H1 (cell line): ENCODE measurements around the gene CALU. TPM values are rescaled to one million over a fixed set of nuclear protein-coding genes. Genes with fewer than 3 reads are reported as not detected.

Source experiments
- CTCF ChIA-PET: fragments of 300-600 bp; sonication (Branson Sonifier 250); formaldehyde crosslinking; loops from one replicate; lab custom pipeline; 2021; ENCODE audit not compliant: partially characterized antibody; lab: Charles Lee
- POLR2A ChIA-PET: fragments of 300-600 bp; sonication (Branson Sonifier 250); formaldehyde crosslinking; loops from one replicate; lab custom pipeline; 2021; ENCODE audit warnings: inconsistent platforms; ENCODE audit not compliant: partially characterized antibody; lab: Charles Lee
- DNase-seq, 2 experiments: peaks; one replicate each; pipeline versions ENCODE4 v3.0.0 to v3.0.0-alpha.2; 2010 to 2022; ENCODE audit warnings: low spot score in 2 of 2, low read depth in 1 of 2, mixed read lengths in 1 of 2
- FAIRE-seq: peaks from 2 replicates; lab custom pipeline; 2011; peaks lifted over from hg19 to GRCh38; lab: Jason Lieb, UNC
- H2AFZ ChIP-seq: 2 replicates; pipeline ENCODE4 v1.8.1; 2012; ENCODE audit warnings: low read length, inconsistent platforms
- H2AK5ac ChIP-seq: 2 replicates; pipeline ENCODE4 v1.6.1; 2013; ENCODE audit warnings: low read depth, low read length
- H2BK120ac ChIP-seq: replicated peaks from 2 replicates; pipeline ENCODE3; 2013; ENCODE audit warnings: low read depth, low read length, inconsistent platforms
- H2BK12ac ChIP-seq: 2 replicates; pipeline ENCODE4 v1.6.1; 2013; ENCODE audit warnings: low read depth, low read length
- H2BK15ac ChIP-seq: 2 replicates; pipeline ENCODE4 v1.6.1; 2013; ENCODE audit warnings: low read length
- H2BK20ac ChIP-seq: 2 replicates; pipeline ENCODE4 v1.6.1; 2013; ENCODE audit warnings: low read length
- H2BK5ac ChIP-seq: 2 replicates; pipeline ENCODE4 v1.6.1; 2013; ENCODE audit warnings: low read depth, low read length
- H3K14ac ChIP-seq: 2 replicates; pipeline ENCODE4 v1.6.1; 2013; ENCODE audit warnings: inconsistent platforms; ENCODE audit not compliant: insufficient read length
- H3K18ac ChIP-seq: 2 replicates; pipeline ENCODE4 v1.6.1; 2013; ENCODE audit warnings: low read length; ENCODE audit errors: extremely low read depth
- H3K23ac ChIP-seq: 2 replicates; pipeline ENCODE4 v1.6.1; 2013; ENCODE audit warnings: inconsistent platforms; ENCODE audit not compliant: insufficient read length
- H3K23me2 ChIP-seq: 2 replicates; pipeline ENCODE4 v1.6.1; 2013; ENCODE audit warnings: low read depth, low read length
- H3K27ac ChIP-seq: 2 replicates; pipeline ENCODE4 v1.6.1; 2011; ENCODE audit warnings: low read depth, low read length, inconsistent platforms
- H3K27me3 ChIP-seq, 4 experiments: replicated peaks in 1 of 4; 1 replicate in 1 of 4; 2 replicates in 3 of 4; pipeline versions ENCODE4 v1.6.1 to v1.8.1; 2011 to 2013; ENCODE audit warnings: low read length in 3 of 4, mild to moderate bottlenecking in 3 of 4, inconsistent platforms in 2 of 4, mixed read lengths in 2 of 4, moderate library complexity in 1 of 4; ENCODE audit not compliant: control insufficient read depth in 3 of 4, insufficient read depth in 3 of 4; ENCODE audit errors: extremely low read depth in 1 of 4
- H3K36me3 ChIP-seq, 4 experiments: 2 replicates each; pipeline versions ENCODE4 v1.6.1 to v1.8.1; 2011 to 2013; ENCODE audit warnings: mild to moderate bottlenecking in 4 of 4, low read length in 3 of 4, moderate library complexity in 2 of 4, control low read depth in 1 of 4, inconsistent platforms in 1 of 4; ENCODE audit not compliant: insufficient read depth in 4 of 4, control insufficient read depth in 2 of 4
- H3K4ac ChIP-seq: replicated peaks from 2 replicates; pipeline ENCODE3; 2013; ENCODE audit warnings: low read length, low read depth, mixed read lengths, inconsistent platforms; ENCODE audit not compliant: insufficient read length
- H3K4me1 ChIP-seq, 4 experiments: replicated peaks in 1 of 4; 1 replicate in 1 of 4; 2 replicates in 3 of 4; pipeline versions ENCODE4 v1.6.1 to v1.8.1; 2011 to 2013; ENCODE audit warnings: low read length in 3 of 4, inconsistent platforms in 2 of 4, mixed read lengths in 1 of 4; ENCODE audit not compliant: insufficient read depth in 4 of 4, control insufficient read depth in 3 of 4
- H3K4me2 ChIP-seq, 2 experiments: 2 replicates each; pipeline versions ENCODE4 v1.6.1 to v1.8.1; 2011 to 2013; ENCODE audit warnings: low read depth in 2 of 2, low read length in 2 of 2, control low read depth in 1 of 2, inconsistent platforms in 1 of 2, mild to moderate bottlenecking in 1 of 2; ENCODE audit not compliant: insufficient read depth in 1 of 2
- H3K4me3 ChIP-seq, 4 experiments: fragments of 200-600, 300-600 bp in 1 of 4; sonication (generic), shearing (Covaris generic), sonication (Bioruptor Twin) in 1 of 4; 2 replicates each; pipeline versions ENCODE4 v1.5.1 to v1.8.1; 2011 to 2016; ENCODE audit warnings: low read length in 4 of 4, low read depth in 3 of 4, control low read depth in 2 of 4, inconsistent platforms in 2 of 4, mild to moderate bottlenecking in 2 of 4, mixed read lengths in 1 of 4, moderate library complexity in 1 of 4; ENCODE audit not compliant: insufficient read depth in 2 of 4; ENCODE audit errors: extremely low read depth in 1 of 4
- H3K56ac ChIP-seq: replicated peaks from 2 replicates; pipeline ENCODE3; 2013; ENCODE audit warnings: low read depth, mild to moderate bottlenecking, mixed read lengths, low read length, inconsistent platforms; ENCODE audit not compliant: insufficient read length
- H3K79me1 ChIP-seq: 2 replicates; pipeline ENCODE4 v1.6.1; 2013; ENCODE audit warnings: low read depth, low read length, control low read depth
- H3K79me2 ChIP-seq, 2 experiments: 2 replicates each; pipeline versions ENCODE4 v1.6.1 to v1.8.1; 2012 to 2013; ENCODE audit warnings: low read length in 2 of 2, mild to moderate bottlenecking in 2 of 2, inconsistent platforms in 1 of 2; ENCODE audit not compliant: insufficient read depth in 2 of 2, control insufficient read depth in 1 of 2
- H3K9ac ChIP-seq, 4 experiments: replicated peaks in 1 of 4; 1 replicate in 1 of 4; 2 replicates in 3 of 4; pipeline versions ENCODE4 v1.6.1 to v1.8.1; 2011 to 2013; ENCODE audit warnings: low read depth in 3 of 4, low read length in 3 of 4, control low read depth in 2 of 4, mild to moderate bottlenecking in 2 of 4, moderate library complexity in 2 of 4, inconsistent platforms in 1 of 4; ENCODE audit errors: extremely low read depth in 1 of 4
- H3K9me3 ChIP-seq, 2 experiments: 2 replicates each; pipeline versions ENCODE4 v1.6.1 to v1.8.1; 2012 to 2013; ENCODE audit warnings: mild to moderate bottlenecking in 2 of 2, moderate library complexity in 2 of 2, control low read depth in 1 of 2, inconsistent platforms in 1 of 2, low read depth in 1 of 2, low read length in 1 of 2, mixed read lengths in 1 of 2; ENCODE audit not compliant: insufficient read depth in 2 of 2
- H4K20me1 ChIP-seq, 2 experiments: replicated peaks in 1 of 2; 2 replicates each; pipeline versions ENCODE3 to v1.8.1; 2011 to 2013; ENCODE audit warnings: inconsistent platforms in 2 of 2, low read length in 2 of 2, mild to moderate bottlenecking in 1 of 2; ENCODE audit not compliant: insufficient read depth in 2 of 2, control insufficient read depth in 1 of 2
- H4K5ac ChIP-seq: 2 replicates; pipeline ENCODE4 v1.6.1; 2013; ENCODE audit warnings: low read length, low read depth, mixed read lengths, inconsistent platforms; ENCODE audit not compliant: insufficient read length
- H4K8ac ChIP-seq: 2 replicates; pipeline ENCODE4 v1.8.0; 2013; ENCODE audit warnings: mild to moderate bottlenecking, moderate library complexity, low read length, inconsistent platforms; ENCODE audit not compliant: insufficient read depth; ENCODE audit errors: extremely low read depth
- H4K91ac ChIP-seq: replicated peaks from 2 replicates; pipeline ENCODE3; 2013; ENCODE audit warnings: low read length, mixed read lengths, inconsistent platforms; ENCODE audit not compliant: insufficient read length
- NRF1 ChIP-seq: IDR thresholded peaks from 2 replicates; pipeline ENCODE4 v1.6.1; 2011; ENCODE audit warnings: mild to moderate bottlenecking, low read depth, low read length, improper control_type of control experiment
- ZNF274 ChIP-seq: IDR thresholded peaks from 2 replicates; pipeline ENCODE4 v1.7.0; 2012; ENCODE audit warnings: low read length, borderline replicate concordance; ENCODE audit errors: extremely low read depth
- WGBS, 2 experiments: shearing (Covaris generic) in 1 of 2; methylation state at CpG; one replicate each; pipeline versions ENCODE4 v1.1.6 to v1.1.7; 2013 to 2015; ENCODE audit warnings: low lambda C conversion rate in 2 of 2, mixed read lengths in 2 of 2, inconsistent platforms in 1 of 2, low coverage in 1 of 2, missing lambda C conversion rate in 1 of 2; ENCODE audit not compliant: insufficient replicate concordance in 2 of 2, insufficient coverage in 1 of 2, insufficient read length in 1 of 2; ENCODE audit errors: extremely low coverage in 1 of 2, missing lambda C conversion rate in 1 of 2; 5-methylcytosine and 5-hydroxymethylcytosine counted together
- polyA plus RNA-seq, 7 experiments: library from polyadenylated mRNA; depleted of rRNA in 3 of 7; stranded (reverse) in 5 of 7; unstranded in 2 of 7; fragments of >200 nt in 5 of 7; fragments of 200-250 nt in 2 of 7; gene quantifications; 1 replicate in 5 of 7; 2 replicates in 1 of 7; 4 replicates in 1 of 7; pipeline versions ENCODE4 v1.2.1 to v1.2.3, GENCODE V29; 2011 to 2013; ENCODE audit warnings: missing spikeins in 2 of 7, mixed read lengths in 2 of 7
- total RNA-seq: library from RNA; stranded (reverse); fragmentation: NEBNext Ultra II Directional; extraction: Animal tissue kit (Norgen Biotek cat#: 25700); gene quantifications from 2 replicates; pipeline ENCODE4 v1.2.1, GENCODE V29; 2021

CALU gene
- total and polyA plus RNA-seq, 2 of the 8 experiments (the other 6 are each of a cell fraction or from before 2014, with no cell fraction given) = 67.2 to 170 TPM

DNA sequence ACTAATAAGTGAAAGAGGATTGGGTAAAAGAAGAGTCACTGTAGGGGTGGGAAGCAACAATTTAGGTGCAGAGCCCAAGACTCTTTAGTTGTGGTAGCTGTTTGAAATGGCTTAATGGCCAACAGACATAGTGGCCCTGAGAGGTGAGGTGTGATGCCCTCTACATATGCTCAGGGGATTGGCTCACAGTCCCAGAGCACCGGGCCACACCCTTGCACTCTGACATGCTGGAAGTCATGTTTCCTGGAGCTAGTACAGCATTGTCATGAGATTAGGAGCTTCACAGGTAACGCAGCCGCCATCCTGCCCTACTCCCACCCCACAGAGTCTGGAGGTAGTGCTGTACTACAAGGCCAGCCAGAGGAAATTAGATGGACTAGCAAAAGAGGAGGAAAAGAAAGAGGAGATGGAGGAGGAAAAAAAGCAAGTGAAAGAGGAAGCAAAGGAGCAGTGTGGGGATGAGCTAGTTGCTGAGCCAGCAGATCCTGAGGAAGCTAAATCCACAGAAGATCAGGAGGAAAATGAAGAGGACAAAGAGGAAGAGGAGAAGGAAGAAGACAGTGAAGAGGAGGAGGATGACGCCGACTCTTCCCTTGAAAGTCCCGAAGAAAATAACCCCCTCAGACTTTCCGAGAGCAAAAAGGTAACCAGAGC lies 76.3 kb downstream of the CALU start:
- H4K20me1 ChIP-seq = no peaks in the 10 kb centered on the region
- H3K4me2 ChIP-seq = no peak overlapping the region
- H3K9me3 ChIP-seq = no peaks in the 10 kb centered on the region
- H3K4me1 ChIP-seq = peaks cover 3 to 9% (median 4%) of the 10 kb centered on the region in 4 experiments; a peak in 6 of 7 replicates
- WGBS, 2 experiments = 94% methylated on average over 7 of the region's 7 CpGs; no CpG with 5 or more reads in 1 of the 2 experiments
- H2BK15ac ChIP-seq = no peak overlapping the region
- no peaks in the 10 kb centered on the region for H3K27me3 ChIP-seq
- no peak overlapping the region for H3K56ac ChIP-seq
- H2BK120ac ChIP-seq = no peak overlapping the region
- no peak overlapping the region for H2BK20ac ChIP-seq
- no peak for TF ChIP-seq NRF1
- TF ChIP-seq ZNF274 = no peak
- no peak for DNase-seq
- H3K79me1 ChIP-seq = no peaks in the 10 kb centered on the region
- H3K36me3 ChIP-seq = peaks cover 0 to 23% (median 4%) of the 10 kb centered on the region in 4 experiments; a peak in 4 of 8 replicates
- H3K23ac ChIP-seq = no peak overlapping the region
- H3K14ac ChIP-seq = no peak overlapping the region
- H4K5ac ChIP-seq = no peak overlapping the region
- no peak overlapping the region for H2AK5ac ChIP-seq
- ChIA-PET CTCF (interaction anchor here (0.6 to 1.6 kb wide), 5 partner anchors 12 to 79 kb away, joined by 3 to 6 read pairs (median 3); no protein-coding TSS in a partner anchor), POLR2A (interaction anchor here (0.8 kb wide), 1 partner anchor 80 kb away, joined by 3 read pairs; no protein-coding TSS in a partner anchor)
- H3K23me2 ChIP-seq = no peaks in the 10 kb centered on the region
- H2AFZ ChIP-seq = no peak overlapping the region
- H3K79me2 ChIP-seq = no peaks in the 10 kb centered on the region
- H2BK5ac ChIP-seq = peak overlapping the region; percentile 56; the same call in 1 of the 2 replicates
- H3K4ac ChIP-seq = no peak overlapping the region
- no peak overlapping the region for H4K8ac ChIP-seq
- H2BK12ac ChIP-seq = no peak overlapping the region
- H3K18ac ChIP-seq = no peak overlapping the region
- H3K4me3 ChIP-seq = no peak overlapping the region
- no peak overlapping the region for H4K91ac ChIP-seq
- no peak overlapping the region for H3K27ac ChIP-seq
- no peak overlapping the region for H3K9ac ChIP-seq
- FAIRE-seq = no peak
